NAMALWA (cell line): ENCODE results near the gene ASPHD2.

Experiments
- DNase-seq: peaks from one replicate; pipeline ENCODE4 v3.0.0-alpha.2; 2015; ENCODE audit warnings: low spot score

The ASPHD2 gene

DNA sequence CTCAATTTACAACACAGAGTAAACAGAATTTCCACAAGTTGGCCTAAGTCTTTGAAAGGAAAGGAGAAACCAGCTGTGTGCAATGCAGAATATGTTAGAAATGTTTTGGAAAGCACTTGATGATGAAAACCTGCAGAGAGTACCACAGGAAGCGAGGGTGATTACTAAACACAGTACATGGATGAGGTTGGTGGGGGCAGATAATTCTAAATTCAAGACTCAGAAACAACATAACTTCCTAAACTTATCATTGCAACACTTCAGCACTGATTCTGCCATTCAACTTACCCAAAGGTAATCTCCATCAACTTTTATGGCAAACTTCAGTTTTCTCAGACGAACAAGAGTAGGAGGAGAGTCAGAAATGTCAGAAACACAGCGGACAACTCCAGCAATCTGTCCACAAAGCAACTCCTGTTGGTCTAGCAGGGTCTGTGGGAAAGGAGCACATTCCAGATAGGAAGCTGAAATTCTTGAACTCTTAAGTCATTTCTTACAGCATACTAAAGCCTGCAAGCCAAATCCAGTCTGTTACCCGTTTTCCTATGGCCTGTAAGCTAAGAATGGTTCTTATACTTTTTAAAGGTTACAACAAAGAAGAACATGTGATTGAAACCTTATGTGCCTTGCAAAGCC is 47.8 kb downstream of the ASPHD2 start:
- no peak for DNase-seq

GRCh38 chr22:26477341-26477731 is 48.3 kb downstream of the ASPHD2 start:
- DNase-seq, result peak; percentile 32

DNA sequence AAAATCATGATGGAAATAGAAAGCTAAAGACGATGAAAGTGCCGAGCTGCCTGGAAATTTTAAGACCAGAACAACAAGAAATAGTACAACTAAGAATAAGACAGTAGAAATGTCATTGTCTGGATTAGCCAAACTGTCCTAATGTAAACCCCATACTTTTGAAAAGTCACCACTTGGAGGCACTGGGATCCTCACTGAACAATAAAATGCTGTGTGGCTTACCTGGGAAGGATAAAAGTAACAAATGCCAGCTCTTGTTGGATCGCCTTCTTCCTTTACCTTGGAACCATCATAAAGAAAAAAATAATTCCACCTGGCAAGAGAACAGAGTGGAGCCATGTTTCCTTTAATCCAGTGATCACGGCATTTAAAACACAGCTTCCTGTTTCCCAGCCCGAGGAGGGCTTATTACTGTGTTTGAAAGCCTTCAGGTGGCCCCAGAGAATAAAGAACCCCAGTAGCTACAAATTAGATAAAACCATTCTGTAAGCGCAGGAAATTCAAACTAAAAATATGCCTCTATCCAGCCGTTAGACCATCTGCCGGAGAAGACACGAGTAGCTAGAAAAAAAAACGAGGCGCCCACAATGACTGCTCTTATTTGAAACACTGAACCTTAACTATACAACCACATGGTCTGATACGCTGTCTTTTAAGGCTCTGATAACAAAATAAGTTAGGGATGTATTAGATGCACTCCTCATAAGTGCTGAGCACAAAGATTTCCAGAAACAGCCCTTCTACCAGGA is 50.2 kb downstream of the ASPHD2 start:
- DNase-seq, result peak; percentile 78

DNA sequence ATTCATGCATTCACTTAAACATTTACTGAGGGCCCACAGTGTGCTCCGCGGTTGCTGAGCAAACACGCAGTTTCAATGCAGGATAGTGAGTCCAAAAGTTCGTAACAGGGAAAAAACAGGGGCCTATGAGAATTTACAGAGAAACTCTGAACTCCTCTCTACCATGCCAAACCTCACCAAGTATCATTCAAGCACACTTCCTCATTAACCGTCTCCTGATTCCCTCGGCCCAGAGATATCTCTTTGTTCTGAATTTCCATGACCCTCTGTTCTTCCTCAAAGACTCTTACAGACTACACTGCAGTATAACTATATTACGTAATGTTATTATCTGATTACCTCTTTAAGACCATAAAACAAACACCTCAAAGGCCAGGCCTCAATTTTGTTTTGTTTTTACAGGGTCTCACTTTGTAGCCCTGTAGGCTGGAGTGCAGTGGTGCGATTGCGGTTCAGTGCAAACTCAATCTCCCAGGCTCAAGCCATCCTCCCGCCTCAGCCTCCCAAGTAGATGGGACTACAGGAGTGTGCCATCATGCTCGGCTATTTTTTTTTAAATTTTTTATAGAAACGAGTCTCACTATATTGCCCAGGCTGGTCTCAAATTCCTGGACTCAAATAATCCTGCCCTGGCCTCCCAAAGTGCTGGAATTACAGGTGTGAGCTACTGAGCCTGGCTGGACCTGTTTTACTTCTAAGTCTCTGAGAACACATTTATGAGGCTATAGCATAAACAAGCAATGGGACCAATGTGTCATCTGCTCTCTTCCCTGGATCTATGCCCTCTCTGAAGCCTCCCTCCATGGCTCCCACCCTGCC is 50.9 kb downstream of the ASPHD2 start:
- peak; percentile 76 for DNase-seq

- DNase-seq, result no peak
Observed at GRCh38 chr22:26480611-26480932, 51.5 kb downstream of the ASPHD2 start.

DNA sequence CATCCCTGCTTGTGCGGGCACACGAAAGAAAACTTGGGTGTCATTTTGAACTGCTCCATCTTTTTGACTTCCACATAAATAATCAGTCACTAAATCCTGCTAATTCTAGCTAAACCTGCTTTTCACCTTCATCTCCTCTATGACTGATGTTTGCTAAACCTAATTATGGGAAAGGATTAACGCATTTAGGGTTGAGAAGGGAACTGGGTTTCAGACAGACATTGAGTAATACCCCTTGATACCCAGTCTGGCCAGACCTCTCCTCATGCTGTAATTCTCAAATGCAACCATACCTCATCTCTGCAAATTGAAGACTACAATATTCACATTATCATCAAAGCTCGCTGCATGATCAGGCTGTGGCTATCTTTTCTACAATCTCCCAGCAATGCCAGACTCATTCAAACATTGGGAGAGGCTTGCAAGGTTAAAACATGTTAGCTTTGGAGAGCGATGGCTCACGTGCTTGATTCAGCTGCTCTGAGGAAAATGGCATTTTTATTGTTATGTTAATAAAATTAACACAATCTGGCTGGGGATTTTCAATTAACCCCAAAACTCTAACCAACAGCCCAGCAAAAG is 52.1 kb downstream of the ASPHD2 start:
- DNase-seq, result no peak

GRCh38 chr22:26481694-26482093 is 52.6 kb downstream of the ASPHD2 start:
- DNase-seq, result peak; percentile 57

DNA sequence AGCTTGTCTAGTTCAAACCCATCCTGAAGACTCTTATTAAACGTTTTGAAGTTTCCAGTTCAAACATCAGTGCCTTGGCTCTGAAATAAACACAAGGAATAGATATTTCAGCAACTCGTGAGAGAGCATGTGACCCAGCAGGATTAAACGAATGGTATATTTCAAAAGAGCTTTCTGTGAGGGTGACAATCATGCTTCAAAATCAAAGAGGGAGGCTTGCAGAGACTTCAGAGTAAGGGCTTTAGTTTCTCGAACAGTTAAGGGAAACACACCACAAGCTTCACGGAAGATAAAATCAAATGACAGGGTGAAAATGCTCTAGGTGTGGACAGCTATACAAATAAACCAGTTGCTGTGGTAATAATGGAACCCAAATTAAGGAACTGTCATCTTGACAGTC is 53.1 kb downstream of the ASPHD2 start:
- peak; percentile 53 for DNase-seq

DNA sequence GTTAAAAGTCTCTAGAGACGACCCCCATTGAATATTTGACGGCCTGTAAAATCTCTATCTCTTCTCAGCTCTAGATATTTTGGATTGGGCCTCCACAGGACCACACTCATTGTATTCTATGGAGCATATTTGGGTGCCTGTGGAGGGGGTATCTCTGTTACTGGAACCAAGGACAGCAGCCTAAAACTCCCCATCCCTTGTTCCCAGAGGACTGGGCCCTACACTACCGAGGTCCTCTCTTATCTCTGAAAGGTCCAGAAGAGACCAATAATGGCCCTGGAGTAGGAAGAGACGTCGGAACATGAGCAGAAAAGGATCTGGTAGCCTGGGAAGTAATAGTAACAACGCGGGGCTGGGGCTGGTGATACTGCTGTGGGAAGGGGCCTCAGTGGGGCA is 54.0 kb downstream of the ASPHD2 start:
- peak; percentile 46 for DNase-seq

DNA sequence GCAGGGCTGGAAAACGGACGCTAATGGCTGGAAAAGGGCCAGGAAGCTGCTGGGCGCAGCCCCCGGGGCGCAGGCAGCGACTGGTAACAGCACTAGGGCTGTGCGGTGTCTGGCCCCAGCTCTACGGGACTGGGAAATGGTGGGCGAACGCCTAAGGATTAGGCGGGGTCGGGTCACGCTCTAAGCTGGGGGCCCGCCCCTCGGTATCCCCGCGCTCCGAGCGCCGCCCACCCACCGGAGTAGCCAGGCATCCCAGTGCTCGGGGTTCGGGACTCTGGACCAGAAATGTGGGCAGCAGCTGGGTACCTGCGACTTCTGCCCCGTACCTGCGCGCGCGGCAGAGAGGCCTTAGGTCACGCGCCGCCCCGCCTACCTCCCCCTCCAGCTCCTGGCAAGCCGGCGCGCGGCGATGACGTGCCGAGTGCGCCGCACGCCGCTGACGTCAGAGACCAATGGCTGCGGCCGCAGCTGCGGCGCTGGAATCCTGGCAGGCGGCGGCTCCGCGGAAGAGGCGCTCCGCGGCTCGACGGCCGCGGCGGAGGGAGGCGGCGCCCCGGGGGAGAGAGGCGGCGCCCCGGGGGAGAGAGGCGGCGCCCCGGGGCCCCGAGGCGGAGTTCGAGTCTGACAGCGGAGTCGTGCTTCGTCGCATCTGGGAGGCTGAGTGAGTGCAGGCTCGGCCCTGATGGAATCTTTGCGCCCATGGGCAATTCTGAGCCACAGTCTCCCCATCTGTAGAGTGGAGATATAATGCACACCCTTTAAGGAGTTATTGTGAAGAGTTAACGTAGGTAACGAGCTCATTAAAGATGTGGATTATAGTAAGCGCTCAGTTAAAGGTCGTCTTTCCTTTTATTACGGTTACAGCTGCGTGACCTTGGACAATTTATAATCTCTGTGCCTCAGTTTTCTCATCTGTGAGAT is 54.6 kb downstream of the ASPHD2 start, which contains the start of the genes HPS4 and SRRD:
Gene HPS4, minus strand, starts transcription at position 345 of the 921 bp plus-strand sequence. CDS start 2,021 bp downstream, outside the sequence.
Gene SRRD, plus strand, starts transcription at position 439 of the 921 bp plus-strand sequence. Its CDS starts 14 bp downstream, at position 453.
- peak; percentile 93 for DNase-seq

DNA sequence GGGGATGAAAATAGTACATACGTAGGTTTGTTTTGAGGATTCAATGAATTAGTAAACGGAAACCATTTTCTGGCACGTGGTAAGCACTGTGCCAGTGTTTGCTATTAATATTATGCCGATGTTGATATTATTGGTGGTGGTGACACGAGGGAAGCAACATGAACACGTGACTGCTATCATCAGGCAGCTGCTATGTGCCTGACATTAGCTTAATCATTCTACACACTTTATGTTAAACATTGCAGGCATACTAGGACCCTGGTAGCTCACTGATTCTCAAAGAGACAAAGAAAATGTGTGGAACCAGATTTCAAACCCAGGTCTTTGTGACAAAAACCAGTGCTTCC is 55.3 kb downstream of the ASPHD2 start:
- peak; percentile 91 for DNase-seq

GRCh38 chr22:26485013-26485412 is 56.0 kb downstream of the ASPHD2 start:
- DNase-seq, result peak; percentile 57

GRCh38 chr22:26485806-26486390 is 56.8 kb downstream of the ASPHD2 start:
- DNase-seq, result no peak

DNA sequence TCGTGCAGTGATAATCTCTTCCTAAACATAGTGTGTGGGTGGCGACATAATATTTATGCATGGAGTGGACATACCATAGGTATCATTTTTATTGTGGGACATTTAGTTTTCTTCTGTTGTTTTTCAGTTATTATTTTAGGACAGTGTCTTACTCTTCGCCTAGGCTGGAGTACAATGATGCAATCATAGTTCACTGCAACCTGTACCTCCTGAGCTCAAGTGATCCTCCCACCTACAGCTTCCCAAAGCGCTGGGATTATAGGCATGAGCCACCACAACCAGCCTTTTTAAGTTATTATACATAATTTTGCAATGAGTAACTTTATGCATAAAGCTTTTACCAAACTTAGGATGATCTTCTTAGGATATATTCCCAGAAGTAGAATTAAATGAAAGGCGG is 57.3 kb downstream of the ASPHD2 start:
- DNase-seq, result no peak

DNA sequence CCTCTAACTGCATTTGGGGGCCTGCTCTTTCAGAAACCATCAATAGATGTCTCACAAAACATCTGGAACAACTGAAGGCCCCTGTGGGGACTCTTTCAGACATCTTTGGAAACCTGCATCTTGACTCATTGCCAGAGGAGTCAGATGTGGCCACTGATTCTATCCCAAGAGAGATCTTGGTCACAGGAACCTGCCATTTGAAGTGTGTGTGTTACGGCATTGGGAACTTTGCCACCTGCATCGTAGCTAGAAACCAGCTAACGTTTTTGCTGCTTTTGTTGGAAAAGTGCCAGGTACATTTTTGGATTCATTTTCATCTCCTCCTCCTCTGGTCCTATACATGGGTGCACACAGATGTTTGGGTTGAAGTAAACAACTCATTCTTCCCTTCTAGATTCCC is 58.9 kb downstream of the ASPHD2 start:
- peak; percentile 91 for DNase-seq

- DNase-seq, result no peak
Observed at GRCh38 chr22:26489447-26490036, 60.5 kb downstream of the ASPHD2 start.

DNA sequence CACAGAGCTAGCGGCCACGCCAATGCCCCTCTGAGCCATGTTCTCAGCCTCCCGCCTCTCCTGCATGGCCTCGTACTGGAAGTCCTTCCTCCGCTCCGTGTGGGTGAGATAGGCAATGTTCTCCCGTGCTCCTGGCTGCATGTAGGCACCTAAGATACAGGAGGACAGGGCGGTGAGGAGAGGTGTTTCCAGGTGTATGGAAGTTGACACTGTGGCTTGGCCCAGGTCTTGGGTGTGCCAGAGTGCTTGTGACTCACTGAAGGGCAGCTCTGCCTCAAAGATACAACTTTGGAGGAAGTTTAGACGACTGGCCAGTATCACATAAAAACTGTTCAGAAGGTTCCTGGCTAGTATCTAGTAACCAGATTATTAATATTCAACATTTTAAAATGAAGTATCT is 63.2 kb downstream of the ASPHD2 start:
- DNase-seq, result no peak

- DNase-seq, result no peak
Observed at GRCh38 chr22:26494506-26494905, 65.4 kb downstream of the ASPHD2 start.
